ENCODE results near the gene TMEM229B. TPM values are rescaled to one million over a fixed set of nuclear protein-coding genes. Genes with fewer than 3 reads are reported as not detected.

The TMEM229B gene
- total and polyA plus RNA-seq, 8 donors = 1.9 to 7.5 (median 3.7) TPM

DNA sequence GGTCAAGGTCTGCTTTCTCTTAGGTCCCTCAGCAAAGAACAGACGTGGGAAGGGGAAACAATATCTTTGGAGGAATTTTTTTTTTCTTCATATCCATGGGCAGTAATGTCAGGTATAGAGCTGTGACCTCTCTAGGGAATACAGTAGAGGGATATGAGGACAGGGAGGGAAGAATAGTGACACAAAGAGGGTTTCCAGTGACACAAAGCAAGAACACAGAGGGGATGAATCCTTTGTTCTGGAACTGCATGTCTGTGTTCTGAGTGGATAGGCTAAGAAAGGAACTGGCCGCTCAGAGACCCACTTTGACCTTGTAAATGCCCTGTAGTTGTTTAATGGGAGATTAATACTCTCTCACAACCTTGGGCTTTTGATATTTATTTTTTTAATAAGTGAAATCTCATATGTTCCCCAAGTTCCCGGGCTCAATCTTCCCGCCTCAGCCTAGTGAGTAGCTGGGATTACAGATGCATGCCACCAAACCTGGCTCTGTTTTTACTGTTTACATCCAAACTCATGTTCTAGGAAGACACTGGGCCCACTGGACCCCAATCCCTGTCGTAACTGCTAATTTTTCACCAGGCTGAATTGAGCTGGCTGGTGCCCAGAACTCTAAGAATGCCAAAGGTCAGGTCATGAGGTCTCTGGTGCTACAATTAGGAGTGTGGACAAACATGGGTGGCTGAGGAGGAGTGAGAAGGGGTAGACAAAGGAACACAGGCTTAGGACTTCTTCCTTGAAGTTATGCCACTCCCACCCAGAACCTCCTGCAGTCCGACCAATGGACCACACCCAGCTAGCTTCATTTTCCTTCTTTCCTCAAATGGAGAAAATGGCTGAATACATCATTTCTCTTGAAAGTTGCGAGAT is 35.5 kb upstream of the TMEM229B start:
- Histone ChIP-seq H3K9me3 (no peaks in the 10 kb centered on the region), H3K27ac (no peak overlapping the region), H3K4me1 (no peaks in the 10 kb centered on the region), H3K4me3 (no peak overlapping the region), H3K27me3 (no peaks in the 10 kb centered on the region), H3K36me3 (no peaks in the 10 kb centered on the region)
- ATAC-seq (no peak), DNase-seq (no peak), FAIRE-seq (no peak)
- intact Hi-C loops (cut with DNase I) = no loop called here
- 69 to 73% methylated on average over 7 of the region's 7 CpGs for WGBS, 2 donors
- TF ChIP-seq CTCF (IDR thresholded peaks at IDR 0.05) = no peak

GRCh38 chr14:67522270-67522669 is 33.7 kb upstream of the TMEM229B start:
- intact Hi-C loops (cut with DNase I) = no loop called here
- WGBS, 2 donors = 64 to 69% methylated on average over 2 of the region's 2 CpGs
- ATAC-seq = no peak

DNA sequence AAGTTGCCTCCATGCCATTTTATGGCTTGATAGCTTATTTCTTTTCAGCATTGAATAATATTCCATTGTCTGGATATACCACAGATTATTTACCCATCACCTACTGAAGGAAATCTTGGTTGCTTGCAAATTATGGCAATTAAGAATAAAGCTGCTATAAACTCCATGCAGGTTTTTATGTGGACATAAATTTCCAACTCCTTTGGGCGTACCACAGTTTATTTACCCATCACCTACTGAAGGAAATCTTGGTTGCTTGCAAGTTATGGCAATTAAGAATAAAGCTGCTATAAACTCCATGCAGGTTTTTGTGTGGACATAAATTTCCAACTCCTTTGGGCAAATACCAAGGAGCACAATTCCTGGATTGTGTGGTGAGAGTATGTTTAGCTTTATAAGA is 32.0 kb upstream of the TMEM229B start:
- no peak overlapping the region for H3K27ac ChIP-seq
- no peak for ATAC-seq
- 86 to 95% methylated on average over 1 of the region's 1 CpG for whole genome bisulfite sequencing, 2 donors
- intact Hi-C loops (cut with DNase I) = no loop called here
- H3K9me3 ChIP-seq = no peaks in the 10 kb centered on the region
- no peaks in the 10 kb centered on the region for H3K36me3 ChIP-seq
- H3K4me1 ChIP-seq = no peaks in the 10 kb centered on the region
- H3K4me3 ChIP-seq = no peak overlapping the region
- DNase-seq = no peak
- H3K27me3 ChIP-seq = no peaks in the 10 kb centered on the region
- no peak for TF ChIP-seq CTCF (IDR thresholded peaks at IDR 0.05)
- FAIRE-seq = no peak

More at GRCh38 chr14:67522270-67522669, 33.7 kb upstream of the TMEM229B start:
- H3K4me1 ChIP-seq = no peaks in the 10 kb centered on the region
- FAIRE-seq (no peak), DNase-seq (no peak)
- H3K36me3 ChIP-seq = no peaks in the 10 kb centered on the region
- H3K27ac ChIP-seq = no peak overlapping the region
- TF ChIP-seq CTCF (IDR thresholded peaks at IDR 0.05) = no peak
- no peaks in the 10 kb centered on the region for H3K9me3 ChIP-seq
- no peak overlapping the region for H3K4me3 ChIP-seq
- no peaks in the 10 kb centered on the region for H3K27me3 ChIP-seq

GRCh38 chr14:67519406-67519805 is 30.9 kb upstream of the TMEM229B start:
- no peak for DNase-seq
- TF ChIP-seq CTCF (IDR thresholded peaks at IDR 0.05) = no peak
- WGBS, 2 donors = 79 to 80% methylated on average over 5 of the region's 5 CpGs
- no peak for ATAC-seq
- no peak for FAIRE-seq
- Histone ChIP-seq H3K27ac (no peak overlapping the region), H3K9me3 (no peaks in the 10 kb centered on the region), H3K4me3 (no peak overlapping the region), H3K36me3 (no peaks in the 10 kb centered on the region), H3K4me1 (no peaks in the 10 kb centered on the region), H3K27me3 (no peaks in the 10 kb centered on the region)
- intact Hi-C loops (cut with DNase I) = no loop called here

GRCh38 chr14:67517083-67517482 is 28.6 kb upstream of the TMEM229B start:
- peaks cover 0 to 14% (median 12%) of the 10 kb centered on the region in 3 donors for H3K4me1 ChIP-seq
- no peaks in the 10 kb centered on the region for H3K9me3 ChIP-seq
- H3K27me3 ChIP-seq = no peaks in the 10 kb centered on the region
- ATAC-seq (peak in 3 of 4 donors; percentile 61 to 62 (median 62)), FAIRE-seq (no peak), DNase-seq (peak; percentile 52 to 86 (median 64))
- H3K4me3 ChIP-seq = no peak overlapping the region
- no peak for TF ChIP-seq CTCF (IDR thresholded peaks at IDR 0.05)
- intact Hi-C loops (cut with DNase I) = no loop called here
- H3K27ac ChIP-seq = no peak overlapping the region
- 6 to 8% methylated on average over 12 of the region's 12 CpGs for WGBS, 2 donors
- no peaks in the 10 kb centered on the region for H3K36me3 ChIP-seq
